Type B pancreatic cell (in vitro differentiated cells): Measurements from ENCODE around the gene FAXDC2. TPM values are rescaled to one million over a fixed set of nuclear protein-coding genes. Genes with fewer than 3 reads are reported as not detected.
A peak's percentile ranks its signal among the peaks of the same experiment; 100 is the strongest.

ENCODE experiments used
- DNase-seq: peaks from one replicate; pipeline ENCODE4 v3.0.0; 2021; ENCODE audit warnings: mixed read lengths; ENCODE audit not compliant: unreplicated experiment; ENCODE audit errors: extremely low spot score
- H3K27ac Mint-ChIP-seq: 2 replicates; pipeline ENCODE4 v1.8.0; 2021; ENCODE audit warnings: mild to moderate bottlenecking, mixed read lengths
- H3K27me3 Mint-ChIP-seq: 2 replicates; pipeline ENCODE4 v1.8.0; 2021; ENCODE audit warnings: mixed read lengths
- H3K36me3 Mint-ChIP-seq: 2 replicates; pipeline ENCODE4 v1.8.0; 2021; ENCODE audit warnings: mixed read lengths
- H3K4me1 Mint-ChIP-seq: one replicate; pipeline ENCODE4 v1.8.0; 2021; ENCODE audit warnings: mixed read lengths; ENCODE audit not compliant: unreplicated experiment
- H3K4me3 Mint-ChIP-seq: 2 replicates; pipeline ENCODE4 v1.8.0; 2021; ENCODE audit warnings: mild to moderate bottlenecking, mixed read lengths
- H3K9me3 Mint-ChIP-seq: 2 replicates; pipeline ENCODE4 v1.8.0; 2021; ENCODE audit warnings: mixed read lengths
- microRNA-seq: library from miRNA; unstranded; fragments of <30 nt; microRNA quantifications from one replicate; pipeline ENCODE4, GENCODE V29; 2020
- total RNA-seq: library from RNA; stranded (reverse); gene quantifications from 2 replicates; pipeline ENCODE4 v1.2.1, GENCODE V29; 2021; ENCODE audit warnings: low replicate concordance
- TF ChIP-seq, protein P1 (sequence below): fragments of 200-600 bp; sonication (generic); conservative IDR thresholded peaks from 2 replicates; pipeline ENCODE4 v1.5.0; 2021; ENCODE audit warnings: antibody characterized with exemption, mild to moderate bottlenecking

The FAXDC2 gene
- total RNA-seq, 1 donor from 2014 or later: 24.9 TPM

DNA sequence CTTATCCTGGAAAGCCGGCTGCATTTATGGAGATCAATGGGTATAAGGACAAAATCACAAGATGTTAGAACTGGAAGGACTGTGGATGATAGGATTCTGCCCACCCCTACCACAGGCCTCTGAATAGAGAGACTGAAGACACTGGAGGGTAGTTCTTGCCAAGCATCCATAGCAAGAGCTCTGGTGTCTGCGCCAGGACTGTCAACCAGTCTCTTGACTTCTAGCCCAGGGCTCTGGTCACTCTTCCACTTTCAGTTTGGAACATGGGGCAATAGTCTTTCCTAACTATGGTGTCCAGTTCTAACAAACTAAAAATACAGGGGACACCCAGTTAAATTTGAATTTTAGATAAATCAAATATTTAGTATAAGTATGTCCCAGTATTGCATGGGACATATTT lies 71.9 kb downstream of the FAXDC2 start:
- H3K9me3 Mint-ChIP-seq: no peaks in the 10 kb centered on the region
- TF ChIP-seq, protein P1, sequence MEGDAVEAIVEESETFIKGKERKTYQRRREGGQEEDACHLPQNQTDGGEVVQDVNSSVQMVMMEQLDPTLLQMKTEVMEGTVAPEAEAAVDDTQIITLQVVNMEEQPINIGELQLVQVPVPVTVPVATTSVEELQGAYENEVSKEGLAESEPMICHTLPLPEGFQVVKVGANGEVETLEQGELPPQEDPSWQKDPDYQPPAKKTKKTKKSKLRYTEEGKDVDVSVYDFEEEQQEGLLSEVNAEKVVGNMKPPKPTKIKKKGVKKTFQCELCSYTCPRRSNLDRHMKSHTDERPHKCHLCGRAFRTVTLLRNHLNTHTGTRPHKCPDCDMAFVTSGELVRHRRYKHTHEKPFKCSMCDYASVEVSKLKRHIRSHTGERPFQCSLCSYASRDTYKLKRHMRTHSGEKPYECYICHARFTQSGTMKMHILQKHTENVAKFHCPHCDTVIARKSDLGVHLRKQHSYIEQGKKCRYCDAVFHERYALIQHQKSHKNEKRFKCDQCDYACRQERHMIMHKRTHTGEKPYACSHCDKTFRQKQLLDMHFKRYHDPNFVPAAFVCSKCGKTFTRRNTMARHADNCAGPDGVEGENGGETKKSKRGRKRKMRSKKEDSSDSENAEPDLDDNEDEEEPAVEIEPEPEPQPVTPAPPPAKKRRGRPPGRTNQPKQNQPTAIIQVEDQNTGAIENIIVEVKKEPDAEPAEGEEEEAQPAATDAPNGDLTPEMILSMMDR: no peak
- DNase-seq: no peak
- H3K27ac Mint-ChIP-seq: no peak overlapping the region
- peaks cover 5% of the 10 kb centered on the region for H3K36me3 Mint-ChIP-seq
- peaks cover 40% of the 10 kb centered on the region for H3K4me1 Mint-ChIP-seq
- no peak overlapping the region for H3K4me3 Mint-ChIP-seq
- no peaks in the 10 kb centered on the region for H3K27me3 Mint-ChIP-seq

DNA sequence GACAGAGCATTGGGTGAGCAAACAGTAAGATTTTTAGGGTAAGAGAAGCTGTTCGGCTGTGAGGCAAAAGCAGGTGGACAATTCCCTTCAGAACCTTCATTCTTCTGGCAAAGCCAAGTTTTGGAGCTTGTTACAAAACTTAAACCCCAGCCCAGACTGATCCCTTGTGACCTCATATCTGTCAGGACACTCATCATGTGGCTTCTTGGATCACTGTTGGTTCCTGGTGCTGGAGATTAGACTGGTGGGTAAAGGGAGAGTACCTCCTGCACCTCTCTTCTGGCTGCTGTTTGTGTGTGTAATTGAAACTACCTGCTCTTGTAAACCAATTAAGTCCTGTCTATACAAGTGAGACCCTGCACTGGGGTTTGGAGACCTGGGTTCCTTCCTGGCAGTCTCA lies 74.2 kb downstream of the FAXDC2 start:
- Mint-ChIP-seq H3K27me3 (no peaks in the 10 kb centered on the region), H3K27ac (peak overlapping the region; percentile 31)

GRCh38 chr5:154773326-154773725 lies 77.1 kb downstream of the FAXDC2 start:
- Mint-ChIP-seq H3K27me3 (no peaks in the 10 kb centered on the region), H3K4me3 (no peak overlapping the region), H3K9me3 (no peaks in the 10 kb centered on the region), H3K4me1 (peaks cover 47% of the 10 kb centered on the region), H3K36me3 (peaks cover 3% of the 10 kb centered on the region), H3K27ac (no peak overlapping the region)
- DNase-seq: no peak
- TF ChIP-seq, protein P1: no peak

More for the DNA sequence above, 74.2 kb downstream of the FAXDC2 start:
- peaks cover 8% of the 10 kb centered on the region for H3K36me3 Mint-ChIP-seq
- H3K4me3 Mint-ChIP-seq: no peak overlapping the region
- H3K9me3 Mint-ChIP-seq: no peaks in the 10 kb centered on the region
- H3K4me1 Mint-ChIP-seq: peaks cover 39% of the 10 kb centered on the region
- TF ChIP-seq, protein P1: no peak
- no peak for DNase-seq

DNA sequence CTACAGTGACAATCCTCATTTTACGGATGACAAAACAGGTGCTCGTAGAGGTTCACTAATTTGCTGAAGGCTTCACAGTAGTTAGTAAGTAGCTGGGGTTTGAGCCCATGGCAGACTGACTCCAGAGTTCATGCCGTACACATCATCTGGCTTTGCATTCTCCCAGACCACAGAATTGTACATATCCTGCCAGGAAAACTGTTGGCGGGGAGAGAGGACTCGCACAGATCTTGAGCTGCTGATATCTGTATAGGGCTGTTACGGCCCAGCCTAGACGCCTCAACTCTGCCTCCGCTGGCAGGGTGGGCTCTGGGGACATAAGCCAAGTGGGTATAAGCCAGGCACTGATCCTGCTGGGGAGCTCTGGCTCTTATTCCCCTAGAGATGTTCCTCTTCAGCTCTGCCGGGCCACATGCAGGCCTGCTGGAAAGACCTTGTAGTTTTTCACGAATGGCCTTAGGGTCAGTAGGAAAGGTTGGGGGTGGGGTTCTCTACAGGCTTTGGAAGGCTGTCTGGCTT lies 79.0 kb downstream of the FAXDC2 start:
- Mint-ChIP-seq H3K9me3 (no peaks in the 10 kb centered on the region), H3K27ac (peak overlapping the region; percentile 41), H3K27me3 (no peaks in the 10 kb centered on the region), H3K36me3 (peaks cover 3% of the 10 kb centered on the region), H3K4me3 (no peak overlapping the region), H3K4me1 (peaks cover 63% of the 10 kb centered on the region)
- DNase-seq: no peak
- TF ChIP-seq, protein P1: no peak

DNA sequence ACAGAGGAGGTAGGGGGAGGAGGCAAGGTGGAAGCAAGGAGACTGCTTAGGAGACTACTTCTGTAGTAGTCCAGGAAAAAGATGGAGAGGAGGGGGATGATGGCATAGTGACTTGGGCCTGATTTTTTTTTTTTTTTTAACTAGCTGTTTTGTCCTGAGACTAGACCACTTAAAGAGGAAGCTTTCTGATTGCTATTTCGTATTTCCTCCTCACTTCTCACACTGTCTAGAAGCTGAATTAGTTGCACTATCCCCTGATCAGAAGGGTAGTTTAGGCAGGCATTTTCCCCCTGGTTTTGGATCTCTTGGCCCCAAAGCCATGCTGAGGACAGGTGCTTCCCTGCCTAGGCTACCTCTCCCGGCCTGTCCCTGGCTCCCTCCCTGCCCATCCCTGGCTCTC lies 80.3 kb downstream of the FAXDC2 start:
- Mint-ChIP-seq H3K4me3 (no peak overlapping the region), H3K27me3 (no peaks in the 10 kb centered on the region), H3K27ac (peak overlapping the region; percentile 50), H3K36me3 (peaks cover 3% of the 10 kb centered on the region), H3K9me3 (no peaks in the 10 kb centered on the region), H3K4me1 (peaks cover 70% of the 10 kb centered on the region)
- TF ChIP-seq, protein P1: no peak
- no peak for DNase-seq

Small RNA genes within 50 kb of the gene (microRNA-seq; reads per million reads assigned to microRNA genes)
- gene MIR378H: not detected

Other genes with a start within 250 kb of the FAXDC2 start
- 170 and 220 TPM in 2 replicates for gene LARP1, start 95.2 kb downstream of the FAXDC2 start, total RNA-seq
- 41.4 and 51.5 TPM in 2 replicates for gene CNOT8, start 8.0 kb upstream of the FAXDC2 start, total RNA-seq
- gene GEMIN5, start 87.6 kb upstream of the FAXDC2 start, total RNA-seq: 13.8 and 22.5 TPM in 2 replicates
- gene MRPL22, start 90.5 kb upstream of the FAXDC2 start, total RNA-seq: 41.1 and 54.9 TPM in 2 replicates
- 0.14 and 0.17 TPM in 2 replicates for gene KIF4B, start 163.2 kb upstream of the FAXDC2 start, total RNA-seq